Measurements from ENCODE around the gene ZCCHC7. TPM values are rescaled to one million over a fixed set of nuclear protein-coding genes. Genes with fewer than 3 reads are reported as not detected.
"Not testable (repeated sequence)": the region's sequence is repeated elsewhere in the genome, so short reads cannot be mapped to it uniquely, and the experiment has no call there.

Gene ZCCHC7
- total and polyA plus RNA-seq, 5 donors from 2014 or later, result 32.3 to 43.6 (median 34.8) TPM

DNA sequence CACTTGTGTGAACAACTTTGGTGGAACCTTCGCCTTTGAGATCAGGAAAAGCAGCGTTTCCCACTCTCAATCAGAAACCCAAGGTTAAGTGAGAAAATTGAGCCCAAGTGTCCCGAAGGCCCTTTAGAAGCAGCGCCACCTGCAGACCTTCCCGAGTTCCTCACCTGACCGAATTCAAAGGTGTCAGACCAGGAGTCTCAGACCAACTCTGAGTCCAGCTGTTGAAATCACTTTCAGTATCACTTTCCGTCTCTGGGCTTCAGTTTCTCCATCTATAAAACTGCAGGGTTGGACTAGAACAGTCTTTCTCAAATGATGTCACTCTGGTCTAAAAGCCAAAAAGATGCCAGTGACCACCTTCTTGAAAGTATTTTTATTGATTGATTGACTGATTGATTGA is 270.4 kb downstream of the ZCCHC7 start:
- ATAC-seq (ENCODE audit: low read depth in 2 of 2), result no peak
- DNase-seq, result peak in 2 of 3 donors; percentile 13 to 41
- H3K36me3 Mint-ChIP-seq, result no peaks in the 10 kb centered on the region
- Histone ChIP-seq H3K9me3 (ENCODE audit: control insufficient read depth in 2 of 2, low read length in 2 of 2) (no peaks in the 10 kb centered on the region), H3K4me3 (ENCODE audit: low read depth, low read length) (no peak overlapping the region), H3K27me3 (ENCODE audit: control insufficient read depth, insufficient read depth, low read length) (no peaks in the 10 kb centered on the region), H3K27ac (ENCODE audit: insufficient read depth, low read length, poor library complexity, severe bottlenecking) (no peak overlapping the region), H3K36me3 (ENCODE audit: control insufficient read depth, insufficient read depth, low read length) (no peaks in the 10 kb centered on the region), H3K4me1 (ENCODE audit: control insufficient read depth, insufficient read depth, low read length, poor library complexity, severe bottlenecking) (no peaks in the 10 kb centered on the region)
- no peak overlapping the region for H3K27ac Mint-ChIP-seq
- H3K4me3 Mint-ChIP-seq, result no peak overlapping the region
- H3K4me1 Mint-ChIP-seq, result no peaks in the 10 kb centered on the region
- H3K27me3 Mint-ChIP-seq, result peaks cover 13% of the 10 kb centered on the region
- H3K9me3 Mint-ChIP-seq, result no peaks in the 10 kb centered on the region

DNA sequence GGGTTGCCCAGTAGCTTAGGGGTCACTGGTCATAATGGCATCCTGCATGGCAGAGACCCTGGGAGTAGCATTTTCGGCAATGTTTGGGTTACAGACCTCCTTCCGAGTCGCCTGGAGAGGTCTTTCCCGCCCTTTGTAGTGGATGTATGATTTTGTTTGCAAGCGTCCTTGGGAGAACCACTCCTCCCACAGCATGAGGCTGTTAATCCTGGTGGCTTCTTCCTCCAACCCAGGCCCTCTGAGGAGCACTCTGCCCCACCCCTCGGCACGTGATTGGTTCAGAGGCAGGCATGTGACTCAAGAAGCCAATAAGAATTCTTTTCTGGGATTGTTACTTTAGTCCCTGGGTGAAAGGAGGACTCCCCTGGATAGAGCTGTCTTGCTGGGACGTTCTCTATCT is 271.9 kb downstream of the ZCCHC7 start:
- H3K9me3 Mint-ChIP-seq, result no peaks in the 10 kb centered on the region
- no peaks in the 10 kb centered on the region for H3K4me1 Mint-ChIP-seq
- no peaks in the 10 kb centered on the region for H3K36me3 Mint-ChIP-seq
- Histone ChIP-seq H3K4me1 (ENCODE audit: control insufficient read depth, insufficient read depth, low read length, poor library complexity, severe bottlenecking) (no peaks in the 10 kb centered on the region), H3K4me3 (ENCODE audit: low read depth, low read length) (no peak overlapping the region), H3K9me3 (ENCODE audit: control insufficient read depth in 2 of 2, low read length in 2 of 2) (no peaks in the 10 kb centered on the region), H3K27ac (ENCODE audit: insufficient read depth, low read length, poor library complexity, severe bottlenecking) (no peak overlapping the region), H3K36me3 (ENCODE audit: control insufficient read depth, insufficient read depth, low read length) (no peaks in the 10 kb centered on the region), H3K27me3 (ENCODE audit: control insufficient read depth, insufficient read depth, low read length) (no peaks in the 10 kb centered on the region)
- H3K27ac Mint-ChIP-seq, result no peak overlapping the region
- DNase-seq (no peak), ATAC-seq (ENCODE audit: low read depth in 2 of 2) (no peak)
- peaks cover 16% of the 10 kb centered on the region for H3K27me3 Mint-ChIP-seq
- no peak overlapping the region for H3K4me3 Mint-ChIP-seq

GRCh38 chr9:37395229-37395628 is 274.9 kb downstream of the ZCCHC7 start:
- DNase-seq (no peak), ATAC-seq (ENCODE audit: low read depth in 2 of 2) (no peak)
- Histone ChIP-seq H3K27me3 (ENCODE audit: control insufficient read depth, insufficient read depth, low read length) (no peaks in the 10 kb centered on the region), H3K9me3 (ENCODE audit: control insufficient read depth in 2 of 2, low read length in 2 of 2) (no peaks in the 10 kb centered on the region), H3K4me3 (ENCODE audit: low read depth, low read length) (no peak overlapping the region), H3K36me3 (ENCODE audit: control insufficient read depth, insufficient read depth, low read length) (no peaks in the 10 kb centered on the region), H3K4me1 (ENCODE audit: control insufficient read depth, insufficient read depth, low read length, poor library complexity, severe bottlenecking) (no peaks in the 10 kb centered on the region), H3K27ac (ENCODE audit: insufficient read depth, low read length, poor library complexity, severe bottlenecking) (no peak overlapping the region)
- Mint-ChIP-seq H3K4me3 (no peak overlapping the region), H3K9me3 (no peaks in the 10 kb centered on the region), H3K27me3 (peaks cover 11% of the 10 kb centered on the region), H3K4me1 (no peaks in the 10 kb centered on the region), H3K27ac (no peak overlapping the region), H3K36me3 (no peaks in the 10 kb centered on the region)

- H3K27me3 Mint-ChIP-seq, result peaks cover 13% of the 10 kb centered on the region
- H3K27ac Mint-ChIP-seq, result no peak overlapping the region
- no peaks in the 10 kb centered on the region for H3K9me3 ChIP-seq (ENCODE audit: control insufficient read depth in 2 of 2, low read length in 2 of 2)
- no peaks in the 10 kb centered on the region for H3K9me3 Mint-ChIP-seq
- no peak overlapping the region for H3K4me3 Mint-ChIP-seq
- H3K27ac ChIP-seq (ENCODE audit: insufficient read depth, low read length, poor library complexity, severe bottlenecking), result no peak overlapping the region
- H3K36me3 ChIP-seq (ENCODE audit: control insufficient read depth, insufficient read depth, low read length), result no peaks in the 10 kb centered on the region
- no peak for ATAC-seq (ENCODE audit: low read depth in 2 of 2)
- no peaks in the 10 kb centered on the region for H3K36me3 Mint-ChIP-seq
- no peaks in the 10 kb centered on the region for H3K4me1 Mint-ChIP-seq
- H3K27me3 ChIP-seq (ENCODE audit: control insufficient read depth, insufficient read depth, low read length), result no peaks in the 10 kb centered on the region
- H3K4me3 ChIP-seq (ENCODE audit: low read depth, low read length), result no peak overlapping the region
- no peaks in the 10 kb centered on the region for H3K4me1 ChIP-seq (ENCODE audit: control insufficient read depth, insufficient read depth, low read length, poor library complexity, severe bottlenecking)
- no peak for DNase-seq
Observed at GRCh38 chr9:37395663-37396062, 275.3 kb downstream of the ZCCHC7 start.

GRCh38 chr9:37397948-37398347 is 277.6 kb downstream of the ZCCHC7 start:
- not testable (repeated sequence) for H3K27me3 ChIP-seq (ENCODE audit: control insufficient read depth, insufficient read depth, low read length); H3K4me3 ChIP-seq (ENCODE audit: low read depth, low read length); ATAC-seq (ENCODE audit: low read depth in 2 of 2); H3K27ac ChIP-seq (ENCODE audit: insufficient read depth, low read length, poor library complexity, severe bottlenecking); H3K36me3 ChIP-seq (ENCODE audit: control insufficient read depth, insufficient read depth, low read length); H3K4me1 ChIP-seq (ENCODE audit: control insufficient read depth, insufficient read depth, low read length, poor library complexity, severe bottlenecking); H3K4me3 Mint-ChIP-seq; H3K9me3 ChIP-seq (ENCODE audit: control insufficient read depth in 2 of 2, low read length in 2 of 2); H3K4me1 Mint-ChIP-seq; H3K9me3 Mint-ChIP-seq; DNase-seq; H3K27ac Mint-ChIP-seq; H3K36me3 Mint-ChIP-seq
- H3K27me3 Mint-ChIP-seq, result peaks cover 21% of the 10 kb centered on the region

GRCh38 chr9:37398464-37399025 is 278.2 kb downstream of the ZCCHC7 start:
- H3K4me1 ChIP-seq (ENCODE audit: control insufficient read depth, insufficient read depth, low read length, poor library complexity, severe bottlenecking), result no peaks in the 10 kb centered on the region
- peaks cover 0 to 4% (median 0%) of the 10 kb centered on the region in 4 donors for H3K4me1 Mint-ChIP-seq
- no peak overlapping the region for H3K27ac Mint-ChIP-seq
- H3K27me3 Mint-ChIP-seq, result peaks cover 25% of the 10 kb centered on the region
- ATAC-seq (ENCODE audit: low read depth in 2 of 2), result no peak
- no peaks in the 10 kb centered on the region for H3K27me3 ChIP-seq (ENCODE audit: control insufficient read depth, insufficient read depth, low read length)
- H3K27ac ChIP-seq (ENCODE audit: insufficient read depth, low read length, poor library complexity, severe bottlenecking), result no peak overlapping the region
- no peak for DNase-seq
- no peak overlapping the region for H3K4me3 Mint-ChIP-seq
- H3K36me3 ChIP-seq (ENCODE audit: control insufficient read depth, insufficient read depth, low read length), result no peaks in the 10 kb centered on the region
- H3K9me3 ChIP-seq (ENCODE audit: control insufficient read depth in 2 of 2, low read length in 2 of 2), result no peaks in the 10 kb centered on the region
- H3K9me3 Mint-ChIP-seq, result no peaks in the 10 kb centered on the region
- H3K4me3 ChIP-seq (ENCODE audit: low read depth, low read length), result no peak overlapping the region
- H3K36me3 Mint-ChIP-seq, result no peaks in the 10 kb centered on the region

DNA sequence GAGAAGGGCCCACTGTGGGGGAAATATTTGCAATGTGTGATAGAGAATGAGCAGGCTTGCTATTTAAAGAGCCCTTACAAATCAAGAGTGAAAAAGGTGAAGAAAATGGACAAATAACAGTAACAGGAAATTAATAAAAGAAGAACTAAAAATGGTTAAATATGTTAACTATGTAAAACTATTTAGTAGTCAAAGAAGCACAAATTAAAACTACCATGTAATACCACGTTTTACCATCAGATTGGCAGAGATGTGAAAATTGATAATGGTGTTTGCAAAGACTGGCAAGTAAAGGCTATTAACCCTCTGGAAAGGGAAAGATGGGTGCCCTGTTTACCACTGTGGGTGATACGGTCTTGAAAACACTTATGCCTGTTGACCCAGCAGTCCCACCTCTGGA is 279.0 kb downstream of the ZCCHC7 start:
- H3K27ac Mint-ChIP-seq, result no peak overlapping the region

DNA sequence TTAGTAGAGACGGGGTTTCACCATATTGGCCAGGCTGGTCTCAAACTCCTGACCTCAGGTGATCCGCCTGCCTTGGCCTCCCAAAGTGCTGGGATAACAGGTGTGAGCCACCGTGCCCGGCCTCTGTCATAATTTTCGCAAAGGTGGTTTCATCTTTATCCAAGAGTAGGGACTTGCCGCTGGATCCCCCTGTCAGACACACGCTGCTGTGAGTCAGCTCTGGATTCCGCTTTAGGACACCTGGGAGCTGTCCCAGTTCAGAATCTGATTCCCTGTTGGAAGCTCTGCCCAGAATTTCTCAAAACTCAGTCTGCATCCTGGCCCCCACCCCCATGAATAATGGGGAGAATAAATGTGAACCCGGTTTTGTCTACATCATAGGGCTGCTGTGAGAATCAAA is 284.2 kb downstream of the ZCCHC7 start:
- Mint-ChIP-seq H3K27ac (no peak overlapping the region), H3K4me1 (peaks cover 4 to 12% (median 6%) of the 10 kb centered on the region in 4 donors), H3K36me3 (peaks cover 3% of the 10 kb centered on the region), H3K9me3 (peaks cover 0 to 1% (median 0%) of the 10 kb centered on the region in 7 donors), H3K27me3 (peaks cover 31% of the 10 kb centered on the region), H3K4me3 (no peak overlapping the region)
- DNase-seq (no peak), ATAC-seq (ENCODE audit: low read depth in 2 of 2) (no peak)
- no peak overlapping the region for H3K4me3 ChIP-seq (ENCODE audit: low read depth, low read length)
- H3K27me3 ChIP-seq (ENCODE audit: control insufficient read depth, insufficient read depth, low read length), result no peaks in the 10 kb centered on the region
- no peaks in the 10 kb centered on the region for H3K36me3 ChIP-seq (ENCODE audit: control insufficient read depth, insufficient read depth, low read length)
- no peaks in the 10 kb centered on the region for H3K9me3 ChIP-seq (ENCODE audit: control insufficient read depth in 2 of 2, low read length in 2 of 2)
- peaks cover 11% of the 10 kb centered on the region for H3K4me1 ChIP-seq (ENCODE audit: control insufficient read depth, insufficient read depth, low read length, poor library complexity, severe bottlenecking)
- no peak overlapping the region for H3K27ac ChIP-seq (ENCODE audit: insufficient read depth, low read length, poor library complexity, severe bottlenecking)

More for the DNA sequence above, 279.0 kb downstream of the ZCCHC7 start:
- Mint-ChIP-seq H3K4me3 (no peak overlapping the region), H3K4me1 (peaks cover 0 to 4% (median 0%) of the 10 kb centered on the region in 4 donors), H3K27me3 (peaks cover 25% of the 10 kb centered on the region), H3K9me3 (no peaks in the 10 kb centered on the region), H3K36me3 (no peaks in the 10 kb centered on the region)
- Histone ChIP-seq H3K27ac (ENCODE audit: insufficient read depth, low read length, poor library complexity, severe bottlenecking) (no peak overlapping the region), H3K4me3 (ENCODE audit: low read depth, low read length) (no peak overlapping the region), H3K27me3 (ENCODE audit: control insufficient read depth, insufficient read depth, low read length) (no peaks in the 10 kb centered on the region), H3K36me3 (ENCODE audit: control insufficient read depth, insufficient read depth, low read length) (no peaks in the 10 kb centered on the region), H3K9me3 (ENCODE audit: control insufficient read depth in 2 of 2, low read length in 2 of 2) (no peaks in the 10 kb centered on the region), H3K4me1 (ENCODE audit: control insufficient read depth, insufficient read depth, low read length, poor library complexity, severe bottlenecking) (no peaks in the 10 kb centered on the region)
- no peak for ATAC-seq (ENCODE audit: low read depth in 2 of 2)
- no peak for DNase-seq

Measured in CD4-positive, CD25-positive, alpha-beta regulatory T cell (primary cell).